Adrenal gland (tissue), 5 donors: ENCODE results near the gene DPP6.

ENCODE experiments used
- CTCF ChIP-seq, 6 experiments: fragments of 450-650 bp in 4 of 6; fragments of 200-600 bp in 2 of 6; sonication (generic) in 1 of 6; IDR thresholded peaks; 1 replicate in 5 of 6; 2 replicates in 1 of 6; pipeline versions ENCODE4 v1.5.1 to v1.8.0; 2016 to 2021; ENCODE audit warnings: antibody characterized with exemption in 6 of 6, mild to moderate bottlenecking in 2 of 6, moderate library complexity in 1 of 6
- POLR2A ChIP-seq, 2 donors: fragments of 450-650 bp; IDR thresholded peaks; one replicate each; pipeline ENCODE4 v1.6.1; 2017; ENCODE audit warnings: antibody characterized with exemption in 2 of 2, mild to moderate bottlenecking in 2 of 2, moderate library complexity in 1 of 2
- donor health status: DM: no; HTN: no; CAD: no.

GRCh38 chr7:154856733-154857132 lies 804.5 kb downstream of the DPP6 start:
- no peak for TF ChIP-seq CTCF (IDR thresholded peaks at IDR 0.05)
- no peak for TF ChIP-seq POLR2A (IDR thresholded peaks at IDR 0.05)
